Choroid plexus epithelial cell (primary cell): ENCODE results near the gene LPCAT3.
A peak's percentile ranks its signal among the peaks of the same experiment; 100 is the strongest.

Source experiments
- DNase-seq: peaks from one replicate; pipeline ENCODE4 v3.0.0-alpha.2; 2010; ENCODE audit warnings: low read depth
- H3K4me3 ChIP-seq: 2 replicates; pipeline ENCODE4 v1.5.1; 2011; ENCODE audit warnings: low read depth, mild to moderate bottlenecking, control low read depth, low read length, moderate library complexity
- TF ChIP-seq, protein P1 (sequence below): conservative IDR thresholded peaks from 2 replicates; pipeline ENCODE4 v1.5.1; 2011; ENCODE audit warnings: low read depth, mild to moderate bottlenecking, control low read depth, inconsistent platforms, low read length, moderate library complexity

The LPCAT3 gene

DNA sequence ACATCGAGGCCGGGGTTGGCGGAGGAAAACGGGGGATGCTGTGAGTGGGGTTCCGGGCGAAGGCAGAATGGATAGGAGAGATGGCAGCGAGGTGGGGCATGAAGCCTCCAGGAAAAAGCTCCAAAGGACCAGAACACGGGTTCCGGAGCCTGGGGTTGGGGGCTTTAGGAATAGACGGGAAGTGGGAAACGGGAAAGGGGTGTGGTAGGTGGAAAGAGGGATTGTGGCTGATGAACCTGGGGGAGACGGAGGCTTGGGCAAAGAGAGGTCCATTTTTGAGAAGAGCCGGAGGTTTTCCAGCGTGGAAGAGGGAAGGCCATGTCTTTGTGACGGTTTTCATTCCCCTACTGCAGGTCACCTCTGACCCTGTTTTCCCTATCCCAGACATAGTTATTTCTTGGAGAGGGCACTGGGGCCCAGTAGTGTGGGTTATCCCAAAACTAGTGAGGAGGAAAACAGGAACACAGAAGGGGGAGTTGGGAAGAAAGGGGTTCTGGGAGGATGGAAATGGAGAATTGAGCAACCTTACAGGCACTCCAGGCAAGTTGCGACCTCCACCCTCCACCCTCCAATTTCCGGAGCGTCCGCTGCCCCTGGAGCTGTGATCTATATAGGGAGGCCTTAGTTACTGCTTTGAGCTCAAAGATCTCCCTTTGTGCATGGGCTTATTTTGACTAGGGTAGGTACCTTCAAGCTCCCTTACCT, 89.4 kb downstream of the LPCAT3 start:
- peak overlapping the region; percentile 79 for H3K4me3 ChIP-seq
- TF ChIP-seq, protein P1, sequence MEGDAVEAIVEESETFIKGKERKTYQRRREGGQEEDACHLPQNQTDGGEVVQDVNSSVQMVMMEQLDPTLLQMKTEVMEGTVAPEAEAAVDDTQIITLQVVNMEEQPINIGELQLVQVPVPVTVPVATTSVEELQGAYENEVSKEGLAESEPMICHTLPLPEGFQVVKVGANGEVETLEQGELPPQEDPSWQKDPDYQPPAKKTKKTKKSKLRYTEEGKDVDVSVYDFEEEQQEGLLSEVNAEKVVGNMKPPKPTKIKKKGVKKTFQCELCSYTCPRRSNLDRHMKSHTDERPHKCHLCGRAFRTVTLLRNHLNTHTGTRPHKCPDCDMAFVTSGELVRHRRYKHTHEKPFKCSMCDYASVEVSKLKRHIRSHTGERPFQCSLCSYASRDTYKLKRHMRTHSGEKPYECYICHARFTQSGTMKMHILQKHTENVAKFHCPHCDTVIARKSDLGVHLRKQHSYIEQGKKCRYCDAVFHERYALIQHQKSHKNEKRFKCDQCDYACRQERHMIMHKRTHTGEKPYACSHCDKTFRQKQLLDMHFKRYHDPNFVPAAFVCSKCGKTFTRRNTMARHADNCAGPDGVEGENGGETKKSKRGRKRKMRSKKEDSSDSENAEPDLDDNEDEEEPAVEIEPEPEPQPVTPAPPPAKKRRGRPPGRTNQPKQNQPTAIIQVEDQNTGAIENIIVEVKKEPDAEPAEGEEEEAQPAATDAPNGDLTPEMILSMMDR, result no peak
- no peak for DNase-seq

DNA sequence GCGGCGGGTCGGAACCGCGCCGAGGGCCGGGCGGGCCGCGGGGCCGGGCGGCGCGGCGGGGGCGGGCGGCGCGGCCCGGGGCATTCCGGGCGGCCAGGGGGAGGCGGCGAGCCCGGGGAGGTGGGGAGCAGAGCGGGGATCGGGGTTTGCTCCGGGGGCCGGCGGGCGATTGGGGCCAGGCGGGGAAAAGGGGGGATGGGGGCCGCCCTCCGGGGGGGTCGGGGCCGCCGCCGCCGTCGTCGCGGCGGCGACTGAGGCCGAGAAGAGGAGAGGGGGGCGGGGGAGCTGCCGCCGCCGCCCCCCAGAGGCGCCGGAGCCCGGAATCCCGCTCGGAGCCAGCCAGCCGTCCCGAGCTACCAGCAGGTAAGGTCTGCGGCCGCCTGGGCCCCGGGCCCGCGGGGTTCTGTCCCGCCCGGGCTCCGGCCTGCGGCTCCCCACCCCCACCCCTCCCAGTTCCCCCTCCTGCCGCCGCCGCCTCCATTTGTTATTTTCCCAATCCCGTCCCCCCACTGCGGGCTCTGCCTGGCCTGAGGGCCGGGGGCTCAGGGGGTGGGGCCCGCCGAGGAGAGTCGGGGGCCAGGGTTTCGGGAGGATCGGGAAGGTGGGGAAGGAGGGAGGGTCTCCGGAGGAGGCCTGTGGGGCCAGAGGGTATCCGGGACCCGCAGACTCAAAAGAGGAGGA, 90.1 kb downstream of the LPCAT3 start:
- peak overlapping the region; percentile 79 for H3K4me3 ChIP-seq
- DNase-seq, result no peak
- TF ChIP-seq, protein P1, result no peak

DNA sequence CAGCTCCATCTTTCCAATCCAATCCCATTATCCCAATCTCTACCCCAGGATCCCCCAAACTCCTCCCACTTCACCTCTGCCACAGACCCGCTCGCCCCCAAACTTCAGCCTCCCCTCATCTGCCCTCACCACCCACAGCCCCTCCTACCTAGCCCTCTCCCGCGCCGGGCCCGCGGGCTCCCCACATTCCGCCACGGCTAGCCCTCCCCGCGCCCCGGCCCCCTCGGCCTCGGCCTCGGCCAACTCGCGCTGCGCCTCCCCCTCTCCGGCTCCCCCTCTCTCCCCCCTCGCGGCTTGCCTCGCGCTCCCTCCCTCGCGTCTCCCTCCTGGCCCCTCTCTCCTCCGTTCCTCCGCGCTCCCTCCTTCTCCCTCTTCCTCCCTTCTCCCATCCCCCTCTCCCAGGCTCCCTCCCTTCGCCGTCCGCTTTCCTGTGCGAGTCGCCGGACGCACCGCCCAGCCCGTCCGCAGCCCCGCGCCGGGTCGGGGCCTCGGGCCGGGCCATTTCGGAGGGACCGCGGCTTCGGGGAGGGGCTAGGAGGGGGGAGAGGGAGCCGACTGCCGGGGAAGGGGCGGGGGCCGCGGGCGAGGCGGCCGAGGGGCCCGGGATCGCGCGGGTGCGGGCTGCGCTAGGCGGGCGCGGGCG, 90.8 kb downstream of the LPCAT3 start, which contains the start of gene ATN1:
ATN1 (plus strand) TSS at position 581 of the 643 bp plus-strand sequence. CDS start 6,043 bp downstream, outside the sequence.
- peak; percentile 82 for DNase-seq
- TF ChIP-seq, protein P1, result no peak
- peak within 1 kb of the TSS; percentile 79 for H3K4me3 ChIP-seq
